Duodenal mucosa (tissue), 2 donors: Measurements from ENCODE around the gene KCTD4.
"Not testable (repeated sequence)": the region's sequence is repeated elsewhere in the genome, so short reads cannot be mapped to it uniquely, and the experiment has no call there.

Experiments
- H3K27ac ChIP-seq: one replicate; pipeline ENCODE4 v1.7.0; 2013; ENCODE audit warnings: low read depth, low read length
- H3K27me3 ChIP-seq, 2 donors: one replicate each; pipeline ENCODE4 v1.7.0; 2013; ENCODE audit warnings: low read length in 2 of 2, control low read depth in 1 of 2; ENCODE audit not compliant: insufficient read depth in 2 of 2, control insufficient read depth in 1 of 2
- H3K36me3 ChIP-seq, 2 donors: one replicate each; pipeline ENCODE4 v1.7.0; 2013; ENCODE audit warnings: low read length in 2 of 2, control low read depth in 1 of 2; ENCODE audit not compliant: insufficient read depth in 2 of 2, control insufficient read depth in 1 of 2
- H3K4me1 ChIP-seq, 2 donors: one replicate each; pipeline ENCODE4 v1.7.0; 2013; ENCODE audit warnings: low read length in 2 of 2, control low read depth in 1 of 2; ENCODE audit not compliant: insufficient read depth in 2 of 2, control insufficient read depth in 1 of 2
- H3K4me3 ChIP-seq, 2 donors: one replicate each; pipeline ENCODE4 v1.7.0; 2013; ENCODE audit warnings: low read length in 2 of 2, low read depth in 1 of 2
- H3K9ac ChIP-seq, 2 donors: one replicate each; pipeline ENCODE4 v1.7.0; 2013; ENCODE audit warnings: low read length in 2 of 2, low read depth in 1 of 2
- H3K9me3 ChIP-seq, 2 donors: one replicate each; pipeline ENCODE4 v1.7.0; 2013; ENCODE audit warnings: low read length in 2 of 2, control low read depth in 1 of 2; ENCODE audit not compliant: control insufficient read depth in 1 of 2

Gene KCTD4

DNA sequence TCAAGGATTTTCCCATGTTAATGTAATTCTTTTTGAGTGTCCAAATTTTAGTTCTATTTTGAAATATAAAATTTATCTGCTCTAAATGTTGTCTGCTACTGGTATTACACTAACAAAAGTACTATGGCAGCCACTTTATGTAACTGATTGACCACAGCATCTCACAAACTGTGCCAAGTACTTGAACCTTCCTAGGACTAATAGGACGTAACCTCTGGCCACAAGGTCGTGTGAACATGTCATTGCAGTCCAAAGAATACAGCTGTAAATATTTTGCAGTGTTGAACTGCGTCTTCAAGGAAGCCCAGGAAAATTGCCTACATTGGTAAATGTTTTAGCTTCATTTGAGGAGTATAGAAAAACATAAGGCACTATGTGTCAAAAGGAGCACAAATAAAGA, 1.9 kb downstream of the KCTD4 start:
- no peaks in the 10 kb centered on the region for H3K4me1 ChIP-seq
- no peaks in the 10 kb centered on the region for H3K9me3 ChIP-seq
- H3K36me3 ChIP-seq: peaks cover 0 to 6% of the 10 kb centered on the region in 2 donors
- no peak overlapping the region for H3K9ac ChIP-seq
- H3K27ac ChIP-seq: no peak overlapping the region
- no peaks in the 10 kb centered on the region for H3K27me3 ChIP-seq
- H3K4me3 ChIP-seq: no peak overlapping the region

DNA sequence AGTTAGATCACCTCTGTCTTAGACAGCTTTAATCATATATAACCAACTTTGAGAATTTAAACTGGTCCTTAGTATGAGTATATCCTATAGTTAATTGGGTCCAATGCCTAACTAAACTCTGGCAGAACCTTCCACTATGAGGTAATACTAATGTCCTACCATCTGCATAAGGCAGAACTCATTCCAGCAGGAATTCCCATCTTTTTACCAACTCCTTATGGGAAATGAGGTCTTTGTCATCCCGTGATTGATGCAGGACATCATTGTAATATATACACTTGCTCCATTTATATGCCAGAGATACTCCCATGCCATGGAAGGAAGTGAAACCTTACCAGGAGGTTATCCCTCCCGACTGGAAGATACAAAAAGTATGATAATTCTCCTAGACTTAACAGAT, 2.8 kb downstream of the KCTD4 start:
- peaks cover 0 to 6% of the 10 kb centered on the region in 2 donors for H3K36me3 ChIP-seq
- no peak overlapping the region for H3K9ac ChIP-seq
- H3K27ac ChIP-seq: no peak overlapping the region
- no peak overlapping the region for H3K4me3 ChIP-seq
- no peaks in the 10 kb centered on the region for H3K27me3 ChIP-seq
- no peaks in the 10 kb centered on the region for H3K9me3 ChIP-seq
- no peaks in the 10 kb centered on the region for H3K4me1 ChIP-seq

DNA sequence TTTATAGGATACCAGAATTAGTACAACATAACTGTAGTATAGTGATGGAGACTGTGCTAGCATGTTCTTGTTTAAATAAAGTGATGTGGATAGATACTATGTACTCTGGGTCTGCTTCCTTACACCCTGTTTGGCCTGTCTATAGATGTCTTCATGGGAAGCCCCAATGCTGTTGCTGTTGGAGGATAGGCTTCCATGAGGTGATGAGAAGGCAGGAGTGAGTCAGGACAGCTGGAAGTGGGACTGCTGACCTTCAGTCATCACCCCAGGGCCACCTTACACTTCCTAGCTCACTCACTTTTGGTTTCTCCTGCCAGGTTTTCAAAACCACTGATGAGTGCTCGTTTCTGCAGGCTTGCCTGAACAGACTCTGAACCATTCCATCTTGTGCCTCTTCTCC, 4.2 kb downstream of the KCTD4 start:
- H3K27ac ChIP-seq: no peak overlapping the region
- H3K4me3 ChIP-seq: no peak overlapping the region

GRCh38 chr13:45196096-45196495, 4.7 kb downstream of the KCTD4 start:
- Histone ChIP-seq H3K4me3 (no peak overlapping the region), H3K4me1 (no peaks in the 10 kb centered on the region), H3K9ac (no peak overlapping the region), H3K36me3 (peaks cover 0 to 6% of the 10 kb centered on the region in 2 donors), H3K27ac (no peak overlapping the region), H3K9me3 (no peaks in the 10 kb centered on the region), H3K27me3 (no peaks in the 10 kb centered on the region)

More for the DNA sequence above, 4.2 kb downstream of the KCTD4 start:
- Histone ChIP-seq H3K9ac (no peak overlapping the region), H3K27me3 (no peaks in the 10 kb centered on the region), H3K4me1 (no peaks in the 10 kb centered on the region), H3K9me3 (no peaks in the 10 kb centered on the region), H3K36me3 (peaks cover 0 to 6% of the 10 kb centered on the region in 2 donors)

GRCh38 chr13:45195421-45195820, 5.4 kb downstream of the KCTD4 start:
- H3K9me3 ChIP-seq: no peaks in the 10 kb centered on the region

GRCh38 chr13:45194081-45194939, 6.5 kb downstream of the KCTD4 start:
- Histone ChIP-seq H3K36me3 (no peaks in the 10 kb centered on the region), H3K9ac (no peak overlapping the region), H3K4me3 (no peak overlapping the region), H3K27ac (no peak overlapping the region), H3K27me3 (no peaks in the 10 kb centered on the region), H3K9me3 (no peaks in the 10 kb centered on the region), H3K4me1 (no peaks in the 10 kb centered on the region)

More at GRCh38 chr13:45195421-45195820, 5.4 kb downstream of the KCTD4 start:
- Histone ChIP-seq H3K36me3 (peaks cover 0 to 1% of the 10 kb centered on the region in 2 donors), H3K4me3 (no peak overlapping the region), H3K27me3 (no peaks in the 10 kb centered on the region), H3K27ac (no peak overlapping the region), H3K4me1 (no peaks in the 10 kb centered on the region), H3K9ac (no peak overlapping the region)

- Histone ChIP-seq H3K4me1 (no peaks in the 10 kb centered on the region), H3K9me3 (no peaks in the 10 kb centered on the region), H3K27ac (no peak overlapping the region), H3K27me3 (no peaks in the 10 kb centered on the region), H3K4me3 (no peak overlapping the region), H3K36me3 (no peaks in the 10 kb centered on the region), H3K9ac (no peak overlapping the region)
Measured at GRCh38 chr13:45191874-45192273, 9.0 kb downstream of the KCTD4 start.

DNA sequence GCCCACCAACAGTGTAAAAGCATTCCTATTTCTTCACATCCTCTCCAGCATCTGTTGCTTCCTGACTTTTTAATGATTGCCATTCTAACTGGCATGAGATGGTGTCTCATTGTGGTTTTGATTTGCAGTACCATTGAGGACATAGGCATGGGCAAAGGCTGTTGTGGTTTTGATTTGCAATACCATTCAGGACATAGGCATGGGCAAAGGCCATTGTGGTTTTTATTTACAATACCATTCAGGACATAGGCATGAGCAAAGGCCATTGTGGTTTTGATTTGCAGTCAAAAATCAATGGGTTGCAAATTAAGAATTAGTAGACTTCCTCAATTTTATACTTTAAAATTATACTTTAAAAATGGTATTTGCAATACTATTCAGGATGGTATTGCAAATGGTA, 11.3 kb downstream of the KCTD4 start:
- H3K27ac ChIP-seq, H3K4me3 ChIP-seq, H3K9ac ChIP-seq, H3K36me3 ChIP-seq, H3K9me3 ChIP-seq, H3K27me3 ChIP-seq, H3K4me1 ChIP-seq: not testable (repeated sequence)

GRCh38 chr13:45189077-45189476, 11.8 kb downstream of the KCTD4 start:
- not testable (repeated sequence) for H3K27ac ChIP-seq, H3K9me3 ChIP-seq, H3K36me3 ChIP-seq, H3K9ac ChIP-seq, H3K27me3 ChIP-seq, H3K4me3 ChIP-seq, H3K4me1 ChIP-seq

- Histone ChIP-seq H3K27me3 (no peaks in the 10 kb centered on the region), H3K9ac (no peak overlapping the region), H3K4me3 (no peak overlapping the region), H3K4me1 (no peaks in the 10 kb centered on the region), H3K9me3 (no peaks in the 10 kb centered on the region), H3K27ac (no peak overlapping the region), H3K36me3 (peaks cover 0 to 5% of the 10 kb centered on the region in 2 donors)
Measured at GRCh38 chr13:45185286-45185685, 15.6 kb downstream of the KCTD4 start.
